Lower leg skin (tissue), 4 donors: ENCODE results near the gene PRKAR1B. TPM values are rescaled to one million over a fixed set of nuclear protein-coding genes. Genes with fewer than 3 reads are reported as not detected.

Experiments
- DNase-seq, 2 donors: peaks; one replicate each; pipeline ENCODE4 v3.0.0-alpha.2; 2019; ENCODE audit warnings: low spot score in 2 of 2
- H3K4me3 ChIP-seq: fragments of 200-600 bp; sonication (generic); 2 replicates; pipeline ENCODE4 v1.5.1; 2017; ENCODE audit warnings: mild to moderate bottlenecking, low read depth; ENCODE audit not compliant: poor library complexity, severe bottlenecking
- CTCF ChIP-seq, 3 donors: fragments of 450-650 bp; IDR thresholded peaks; one replicate each; pipeline ENCODE4 v1.5.1; 2016; ENCODE audit warnings: antibody characterized with exemption in 3 of 3, mild to moderate bottlenecking in 3 of 3, moderate library complexity in 2 of 3
- POLR2A ChIP-seq, 2 donors: fragments of 450-650 bp; IDR thresholded peaks; one replicate each; pipeline ENCODE4 v1.6.1; 2016 to 2017; ENCODE audit warnings: antibody characterized with exemption in 2 of 2, mild to moderate bottlenecking in 1 of 2, moderate library complexity in 1 of 2
- WGBS, 2 donors: methylation state at CpG; one replicate each; pipeline ENCODE4 v1.1.5; 2018; 5-methylcytosine and 5-hydroxymethylcytosine counted together
- intact Hi-C: fragments of 100-400 bp; cut with DNase I; formaldehyde crosslinking; loops from one replicate; pipeline ENCODE4 v1.15.0; 2023; ENCODE audit warnings: low total_unique reads
- total RNA-seq, 4 donors: library from RNA; depleted of rRNA; stranded (reverse); fragments of >200 nt; gene quantifications; one replicate each; pipeline ENCODE4 v1.1.0, GENCODE V29; 2016

PRKAR1B gene
- total RNA-seq, 4 donors from 2014 or later = 7.8 to 16.9 (median 15.0) TPM

DNA sequence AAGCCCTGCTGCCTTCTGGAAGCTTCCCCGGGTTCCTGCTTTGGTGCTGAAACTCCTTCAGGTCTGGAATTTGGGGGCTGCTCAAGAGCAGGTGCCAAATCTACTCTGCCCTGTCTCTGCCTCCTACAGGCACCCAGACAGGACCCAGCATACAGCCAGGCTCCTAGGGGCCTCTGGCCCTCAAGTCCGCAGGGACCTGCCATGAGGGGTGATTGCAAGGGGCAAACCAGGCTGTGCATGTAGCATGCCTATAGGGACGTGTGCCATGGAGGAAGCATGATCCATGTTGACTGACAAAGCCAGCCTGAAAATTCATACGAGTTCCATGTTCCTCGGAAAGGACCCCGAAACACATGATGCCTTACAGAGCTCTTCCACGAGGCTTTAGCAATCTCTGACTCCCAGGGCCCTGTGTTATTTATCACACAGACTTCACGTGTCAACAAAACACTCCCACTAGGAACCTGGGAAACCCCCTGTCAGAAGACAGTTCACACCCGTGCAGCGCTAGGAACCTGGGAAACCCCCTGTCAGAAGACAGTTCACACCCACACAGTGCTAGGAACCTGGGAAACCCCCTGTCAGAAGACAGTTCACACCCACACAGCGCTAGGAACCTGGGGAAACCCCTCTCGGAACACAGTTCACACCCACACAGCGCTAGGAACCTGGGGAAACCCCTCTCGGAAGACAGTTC lies 75.9 kb downstream of the PRKAR1B start:
- no peak overlapping the region for H3K4me3 ChIP-seq
- WGBS, 2 donors = 89 to 91% methylated on average over 13 to 14 of the region's 14 CpGs
- no peak for DNase-seq
- TF ChIP-seq POLR2A (IDR thresholded peaks at IDR 0.05) = no peak
- no peak for TF ChIP-seq CTCF (IDR thresholded peaks at IDR 0.05)
- intact Hi-C loops = no loop called here

- 82 to 96% methylated on average over 20 to 22 of the region's 22 CpGs for WGBS, 2 donors
- DNase-seq = no peak
- no peak for TF ChIP-seq POLR2A (IDR thresholded peaks at IDR 0.05)
- no peak for TF ChIP-seq CTCF (IDR thresholded peaks at IDR 0.05)
- intact Hi-C loops = no loop called here
- no peak overlapping the region for H3K4me3 ChIP-seq
These were observed 76.6 kb downstream of the PRKAR1B start for GRCh38 chr7:650339-651031.

GRCh38 chr7:646951-647350 lies 80.1 kb downstream of the PRKAR1B start:
- TF ChIP-seq CTCF (IDR thresholded peaks at IDR 0.05) = no peak
- intact Hi-C loops = no loop called here
- no peak for DNase-seq
- H3K4me3 ChIP-seq = no peak overlapping the region
- 94 to 96% methylated on average over 10 to 11 of the region's 11 CpGs for WGBS, 2 donors

GRCh38 chr7:646487-646886 lies 80.6 kb downstream of the PRKAR1B start:
- no peak for DNase-seq
- intact Hi-C loops = no loop called here
- WGBS, 2 donors = 83 to 88% methylated on average over 11 of the region's 11 CpGs

DNA sequence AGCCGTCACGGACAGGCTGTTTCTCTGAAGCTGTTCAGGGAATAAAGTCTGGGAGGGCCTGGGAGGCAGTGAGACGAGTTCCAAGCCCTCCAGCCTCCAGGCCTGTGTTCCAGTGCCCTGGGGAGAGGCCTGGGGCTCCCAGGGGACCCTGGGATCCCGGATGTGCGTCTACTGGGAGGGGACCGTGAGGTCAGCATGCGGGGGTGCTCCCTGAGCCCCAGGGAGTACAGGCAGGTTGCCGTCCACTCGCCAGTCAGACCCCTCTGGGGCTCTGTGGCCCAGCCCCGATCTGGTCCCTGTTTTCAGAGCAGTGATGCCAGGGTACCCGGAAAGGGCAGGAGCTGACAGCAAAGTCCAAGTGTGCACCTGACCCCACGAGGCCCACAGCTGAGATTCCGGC lies 81.5 kb downstream of the PRKAR1B start:
- intact Hi-C loops = no loop called here
- WGBS, 2 donors = 81 to 95% methylated on average over 12 to 13 of the region's 13 CpGs
- H3K4me3 ChIP-seq = no peak overlapping the region
- TF ChIP-seq CTCF (IDR thresholded peaks at IDR 0.05) = no peak
- TF ChIP-seq POLR2A (IDR thresholded peaks at IDR 0.05) = no peak
- DNase-seq = no peak

More at GRCh38 chr7:646487-646886, 80.6 kb downstream of the PRKAR1B start:
- TF ChIP-seq CTCF (IDR thresholded peaks at IDR 0.05) (no peak), POLR2A (IDR thresholded peaks at IDR 0.05) (no peak)
- no peak overlapping the region for H3K4me3 ChIP-seq
